Cardiac ventricle fibroblast (primary cell): ENCODE measurements around the gene ASTE1. TPM values are rescaled to one million over a fixed set of nuclear protein-coding genes. Genes with fewer than 3 reads are reported as not detected.

Experiments used
- total RNA-seq: library from RNA; depleted of rRNA; stranded (reverse); fragments of >200 nt; gene quantifications from 2 replicates; pipeline ENCODE4 v1.2.3, GENCODE V29; 2015

Gene ASTE1, protein sequence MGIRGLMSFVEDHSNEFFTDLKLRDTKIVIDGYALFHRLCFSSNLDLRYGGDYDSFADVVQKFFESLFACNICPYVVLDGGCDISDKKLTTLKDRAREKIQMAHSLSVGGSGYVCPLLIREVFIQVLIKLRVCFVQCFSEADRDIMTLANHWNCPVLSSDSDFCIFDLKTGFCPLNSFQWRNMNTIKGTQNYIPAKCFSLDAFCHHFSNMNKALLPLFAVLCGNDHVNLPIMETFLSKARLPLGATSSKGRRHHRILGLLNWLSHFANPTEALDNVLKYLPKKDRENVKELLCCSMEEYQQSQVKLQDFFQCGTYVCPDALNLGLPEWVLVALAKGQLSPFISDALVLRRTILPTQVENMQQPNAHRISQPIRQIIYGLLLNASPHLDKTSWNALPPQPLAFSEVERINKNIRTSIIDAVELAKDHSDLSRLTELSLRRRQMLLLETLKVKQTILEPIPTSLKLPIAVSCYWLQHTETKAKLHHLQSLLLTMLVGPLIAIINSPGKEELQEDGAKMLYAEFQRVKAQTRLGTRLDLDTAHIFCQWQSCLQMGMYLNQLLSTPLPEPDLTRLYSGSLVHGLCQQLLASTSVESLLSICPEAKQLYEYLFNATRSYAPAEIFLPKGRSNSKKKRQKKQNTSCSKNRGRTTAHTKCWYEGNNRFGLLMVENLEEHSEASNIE
- 2.3 and 2.8 TPM in 2 replicates for total RNA-seq

DNA sequence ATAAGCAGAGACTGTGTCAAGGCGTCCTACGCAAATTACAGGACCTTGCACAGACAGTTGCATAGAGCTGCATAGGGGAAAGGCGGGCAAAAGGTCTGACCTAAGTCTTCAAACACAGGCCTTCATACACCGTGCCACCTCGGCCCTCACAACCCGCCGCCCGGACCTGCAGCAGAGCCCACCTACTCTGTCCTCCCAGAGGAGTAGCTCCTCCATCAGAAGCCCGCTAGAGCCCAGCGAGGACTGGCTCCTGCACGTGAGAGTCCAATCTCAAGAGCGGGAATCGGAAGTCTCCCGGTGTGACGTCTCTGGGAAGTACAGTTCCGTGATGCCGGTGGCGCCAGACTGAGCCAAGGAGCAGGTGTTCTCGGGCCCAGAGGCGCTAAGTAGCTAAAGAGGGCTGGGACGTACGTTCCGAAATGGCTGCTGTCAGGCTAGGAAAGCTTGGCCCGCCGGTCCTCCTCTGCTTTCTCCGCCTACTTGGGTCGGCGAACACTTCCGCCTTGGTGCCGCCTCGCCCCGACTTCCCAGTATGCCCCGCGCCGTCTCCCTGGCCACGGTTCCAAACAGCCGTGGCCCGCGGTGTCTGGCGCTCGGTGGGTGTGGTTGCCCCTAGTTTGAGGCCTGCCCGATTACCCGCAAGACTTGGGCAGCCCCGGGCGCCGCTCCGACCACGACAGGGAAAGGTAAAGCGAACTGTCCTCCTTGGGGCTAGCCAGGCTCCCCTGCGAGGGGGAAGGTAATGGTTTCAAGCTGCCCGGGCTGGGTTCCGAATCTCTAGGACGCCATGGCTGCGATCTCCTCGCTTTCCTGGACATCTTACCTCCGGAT, at the start of gene ASTE1, which contains the start of gene NEK11:
TSS of gene ASTE1 (minus strand) at position 505 of the 831 bp plus-strand sequence. CDS start 1,519 bp downstream, outside the sequence.
TSS of gene NEK11 (plus strand) at position 557 of the 831 bp plus-strand sequence. CDS start 2,832 bp downstream, outside the sequence.

Other genes starting within 250 kb of the ASTE1 start
- gene ATP2C1, start 132.7 kb downstream of the ASTE1 start, total RNA-seq: 50.9 and 66.2 TPM in 2 replicates
- 2.6 and 3.2 TPM in 2 replicates for gene NEK11, start 52 bp upstream of the ASTE1 start, total RNA-seq